GM18499 (cell line): ENCODE results near the gene GALNT14.
"Not testable (repeated sequence)": the region's sequence is repeated elsewhere in the genome, so short reads cannot be mapped to it uniquely, and the experiment has no call there.

Source experiments
- ATAC-seq: cut with Tn5 transposase; IDR thresholded peaks from one replicate; pipeline ENCODE4 v1.9.1; 2021; ENCODE audit warnings: moderate number of reproducible peaks; ENCODE audit not compliant: insufficient read depth, unreplicated experiment

GALNT14 gene

GRCh38 chr2:30915486-30915885, 222.8 kb downstream of the GALNT14 start:
- no peak for ATAC-seq

- ATAC-seq: no peak
These were observed 223.8 kb downstream of the GALNT14 start for GRCh38 chr2:30914456-30914855.

DNA sequence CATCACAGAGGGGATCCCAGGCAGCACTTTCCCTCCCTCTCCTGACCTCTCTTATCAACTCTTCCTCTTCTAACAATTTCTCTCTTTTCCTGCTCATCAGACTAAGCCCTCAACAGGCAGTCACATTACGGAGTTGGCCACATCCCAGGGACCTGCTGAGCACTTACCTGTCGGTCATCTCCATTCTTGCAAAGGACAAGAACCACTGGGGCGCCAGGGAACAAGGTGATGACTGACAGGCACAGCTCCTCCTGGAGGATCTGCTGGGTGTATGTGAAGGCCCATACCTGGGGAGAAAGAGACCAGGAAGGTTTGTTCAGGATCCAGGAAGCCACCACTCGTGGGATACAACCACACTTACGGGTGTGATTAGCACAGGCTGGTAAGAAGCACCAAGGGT, 226.2 kb downstream of the GALNT14 start:
- ATAC-seq: no peak

DNA sequence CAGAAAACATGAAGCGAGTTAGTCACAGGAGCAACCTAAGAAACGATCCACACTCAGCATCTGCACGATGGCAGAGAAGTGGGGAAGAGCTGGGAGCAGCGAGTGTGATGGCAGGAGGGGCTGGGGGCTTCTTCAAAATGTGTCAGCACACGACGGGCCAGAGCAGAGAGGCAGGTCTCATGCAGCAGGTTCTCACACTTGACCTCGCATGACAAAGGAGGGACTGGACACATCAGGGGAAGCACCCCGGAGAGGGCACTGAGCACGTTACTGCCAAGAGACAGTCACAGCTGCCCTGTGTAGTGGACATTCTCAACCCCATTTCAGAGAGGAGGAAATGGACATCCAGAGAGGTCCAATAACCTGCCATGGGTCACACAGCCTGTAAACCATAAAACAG, 226.9 kb downstream of the GALNT14 start:
- no peak for ATAC-seq

- no peak for ATAC-seq
These were observed 227.6 kb downstream of the GALNT14 start for GRCh38 chr2:30910686-30911085.

- not testable (repeated sequence) for ATAC-seq
These were observed 233.8 kb downstream of the GALNT14 start for GRCh38 chr2:30904437-30904836.

GRCh38 chr2:30903326-30903725, 234.9 kb downstream of the GALNT14 start:
- no peak for ATAC-seq

- ATAC-seq: no peak
These were observed 237.9 kb downstream of the GALNT14 start for GRCh38 chr2:30900381-30900780.

GRCh38 chr2:30899516-30900054, 238.7 kb downstream of the GALNT14 start:
- ATAC-seq: no peak

DNA sequence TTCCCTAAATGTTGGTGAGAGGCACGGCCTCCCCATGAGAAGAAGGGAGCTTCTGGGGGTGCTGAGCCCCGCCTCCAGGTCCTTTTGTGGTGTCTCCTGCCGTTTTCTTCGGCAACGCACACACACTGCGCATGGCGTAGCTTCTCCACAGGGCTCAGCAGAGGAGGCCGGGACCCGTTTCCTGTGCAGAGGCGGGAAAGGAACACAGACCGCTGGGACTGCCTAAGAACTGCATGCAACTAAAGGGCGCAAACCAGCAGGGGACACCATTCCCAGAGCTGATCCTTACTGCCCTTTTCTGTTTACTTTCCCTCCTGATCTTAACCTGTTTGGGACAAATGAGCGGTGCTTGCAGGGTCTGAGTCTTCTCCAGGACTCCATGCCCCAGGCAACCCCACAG, 240.7 kb downstream of the GALNT14 start:
- no peak for ATAC-seq

DNA sequence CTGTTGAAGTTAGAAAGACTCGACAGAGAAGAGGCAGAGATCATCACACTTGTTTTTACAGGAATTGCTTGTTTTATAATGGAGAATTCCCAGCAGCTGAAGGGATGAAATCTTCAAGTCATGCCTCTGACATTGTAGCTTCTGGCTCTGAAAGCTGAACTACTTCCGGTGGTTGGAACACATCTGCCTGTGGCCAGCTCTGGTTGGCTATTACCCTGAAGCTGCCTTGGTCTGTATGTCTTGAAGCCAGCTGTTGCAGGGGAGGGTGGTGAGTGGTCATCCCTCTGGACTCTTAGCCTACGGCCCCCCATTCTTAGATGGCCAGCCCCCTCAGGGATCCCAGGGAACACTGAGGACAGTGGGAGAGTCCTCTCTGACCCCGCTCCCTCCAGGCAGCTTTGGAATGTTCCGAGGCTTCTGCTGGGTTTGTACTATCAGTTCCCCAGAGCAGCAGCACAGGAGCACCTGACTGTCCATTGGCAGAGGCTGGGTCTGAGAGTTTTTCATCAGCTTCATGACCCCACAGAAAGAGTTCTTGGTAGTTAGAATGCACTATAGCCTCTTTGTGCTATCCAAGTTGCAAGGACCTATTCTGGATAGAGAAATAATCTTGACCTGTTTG, 243.6 kb downstream of the GALNT14 start:
- no peak for ATAC-seq

GRCh38 chr2:30888852-30889409, 249.3 kb downstream of the GALNT14 start:
- ATAC-seq: no peak

DNA sequence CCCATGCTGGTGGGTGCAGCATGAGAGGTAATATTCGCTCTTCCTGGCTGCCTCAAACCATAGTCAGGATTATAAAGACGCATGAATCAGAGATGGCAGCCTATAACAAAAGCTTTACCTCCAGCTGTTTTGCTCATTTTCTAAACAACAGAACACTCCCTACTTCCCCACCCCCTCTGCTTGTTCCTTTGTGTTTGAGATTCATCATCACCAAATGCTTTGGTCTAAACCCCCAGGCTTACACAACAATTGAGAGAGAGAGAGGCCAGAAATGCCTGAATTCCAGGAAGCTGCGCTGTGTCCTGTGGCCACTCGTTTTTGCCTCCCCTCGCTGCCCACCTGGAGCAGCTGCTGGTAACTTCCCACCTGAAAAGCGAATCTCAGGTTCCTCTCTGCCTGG, 252.2 kb downstream of the GALNT14 start:
- no peak for ATAC-seq

- no peak for ATAC-seq
These were observed 254.4 kb downstream of the GALNT14 start for GRCh38 chr2:30883822-30884221.

- no peak for ATAC-seq
These were observed 255.1 kb downstream of the GALNT14 start for GRCh38 chr2:30883184-30883583.

DNA sequence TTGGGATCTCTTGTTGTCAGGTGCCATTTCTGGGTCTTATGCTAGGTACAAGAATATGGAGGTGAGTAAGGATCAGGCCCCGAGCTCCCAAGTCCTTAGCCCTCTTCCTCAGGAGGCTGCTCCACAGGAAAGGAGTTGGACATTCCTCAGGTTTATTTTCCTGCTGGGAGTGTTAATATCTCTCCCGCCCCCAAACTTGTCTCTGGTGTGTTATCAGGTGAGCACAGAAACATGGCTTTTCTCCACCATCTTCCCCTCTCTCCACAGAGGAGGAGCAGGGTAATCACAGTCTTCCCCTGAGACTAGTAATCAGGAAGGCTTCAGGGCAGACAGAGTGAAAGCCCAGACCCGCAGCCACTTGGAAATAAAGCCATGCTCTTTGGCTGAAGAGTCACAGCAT, 257.7 kb downstream of the GALNT14 start:
- no peak for ATAC-seq

DNA sequence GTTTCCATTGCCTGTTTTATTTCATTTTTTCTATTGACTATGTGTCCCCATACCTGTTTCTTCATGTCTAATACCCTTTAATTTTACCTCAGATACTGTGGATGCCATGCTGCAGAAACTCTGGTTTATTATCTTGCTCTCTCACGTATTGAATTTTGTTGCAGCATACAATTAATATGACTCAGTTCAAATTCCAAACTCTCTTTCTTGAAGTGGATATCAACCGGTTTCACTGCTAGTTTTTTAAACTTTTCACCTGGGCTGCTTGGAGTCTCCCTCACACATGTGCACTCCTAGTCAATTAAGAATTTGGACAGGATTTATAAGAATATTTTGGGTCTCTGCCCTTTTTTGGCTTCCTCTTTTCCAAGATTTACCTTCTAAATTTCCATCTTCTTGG, 260.4 kb downstream of the GALNT14 start:
- no peak for ATAC-seq

- no peak for ATAC-seq
These were observed 265.4 kb downstream of the GALNT14 start for GRCh38 chr2:30872797-30873196.

GRCh38 chr2:30871980-30872789, 266.1 kb downstream of the GALNT14 start:
- no peak for ATAC-seq

DNA sequence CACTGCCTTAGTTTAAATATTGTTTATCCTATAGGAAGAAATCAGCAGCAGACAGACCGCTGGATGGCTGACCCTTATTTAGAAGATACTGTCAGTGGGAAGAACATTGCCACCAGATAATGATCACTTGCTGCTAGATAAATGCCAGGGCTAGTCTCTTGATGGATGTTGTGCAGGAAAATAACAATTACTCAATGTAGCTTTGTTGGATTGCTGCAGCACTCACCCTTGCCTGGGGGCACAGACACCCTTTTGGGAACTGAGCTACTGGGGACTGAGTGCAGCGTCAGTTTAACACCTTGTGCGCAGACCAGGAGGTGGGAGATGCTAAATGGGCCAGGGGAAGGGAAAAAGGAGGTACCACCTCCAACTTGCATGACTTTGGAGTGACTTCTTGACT, 266.8 kb downstream of the GALNT14 start:
- ATAC-seq: no peak

DNA sequence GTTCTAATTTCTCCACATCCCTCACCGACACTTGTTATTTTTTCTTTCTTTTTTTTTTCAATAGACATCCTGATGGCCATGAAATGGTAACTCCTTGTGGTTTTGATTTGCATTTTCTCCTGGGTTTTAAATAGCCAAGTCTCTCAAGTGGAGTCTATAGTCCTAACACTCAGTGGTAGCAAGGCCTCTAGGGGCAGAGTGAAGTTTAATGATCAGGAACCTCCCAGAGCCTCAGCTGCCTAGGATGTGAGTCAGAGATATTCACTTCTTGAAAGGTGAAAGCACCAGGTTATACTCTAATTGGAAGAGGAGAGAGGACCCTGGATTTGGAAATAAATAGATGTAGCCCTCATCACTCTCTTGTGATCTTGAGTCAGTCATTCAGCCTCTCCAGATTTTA, 268.3 kb downstream of the GALNT14 start:
- ATAC-seq: no peak
